Hematopoietic multipotent progenitor cell (in vitro differentiated cells): Measurements from ENCODE around the gene GID8. TPM values are rescaled to one million over a fixed set of nuclear protein-coding genes. Genes with fewer than 3 reads are reported as not detected.

ENCODE experiments used
- DNase-seq, 3 donors: peaks; one replicate each; pipeline ENCODE4 v3.0.0-alpha.2; 2011 to 2015; ENCODE audit warnings: low read depth in 2 of 3, low spot score in 2 of 3
- total RNA-seq: library from RNA; depleted of rRNA; stranded (reverse); fragments of >200 nt; gene quantifications from one replicate; pipeline ENCODE4 v1.2.3, GENCODE V29; 2012

The GID8 gene
- total RNA-seq, 1 donor = 37.4 TPM

DNA sequence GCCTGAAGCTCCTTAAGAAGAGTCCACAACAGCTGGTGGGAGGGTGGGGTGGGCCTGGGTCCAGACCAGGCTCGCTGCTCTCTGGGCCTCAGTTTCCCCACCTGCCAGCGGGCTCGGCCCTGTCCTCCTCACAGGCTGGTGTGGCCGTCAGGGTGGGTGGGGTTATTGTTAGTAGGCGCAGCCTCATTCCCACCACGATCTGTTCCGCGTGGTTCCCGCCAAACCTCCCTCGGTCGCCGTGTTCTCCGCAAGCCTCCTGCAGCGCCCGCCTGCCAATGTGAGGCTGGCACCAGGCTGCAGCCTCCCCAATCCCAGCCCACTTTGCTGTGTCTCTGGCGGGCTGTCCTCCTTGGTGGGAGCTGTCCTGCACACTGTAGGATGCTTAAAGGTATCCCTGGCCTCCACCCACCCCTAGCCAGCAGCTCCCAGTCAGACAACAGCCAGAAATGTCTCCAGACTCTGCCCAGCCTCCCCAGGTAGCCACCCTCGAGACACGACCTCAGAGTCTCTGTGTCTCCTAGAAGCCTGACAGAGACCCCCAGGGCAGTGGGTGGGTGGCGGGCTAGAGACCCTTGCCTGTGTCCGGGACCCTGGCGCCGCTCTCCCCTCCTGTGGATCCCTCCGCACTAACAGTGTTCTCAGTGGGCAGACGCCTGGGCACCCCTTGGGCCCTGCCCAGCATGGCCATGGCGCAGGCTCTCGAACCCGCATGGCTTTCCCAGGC, 29.8 kb downstream of the GID8 start:
- DNase-seq = no peak

DNA sequence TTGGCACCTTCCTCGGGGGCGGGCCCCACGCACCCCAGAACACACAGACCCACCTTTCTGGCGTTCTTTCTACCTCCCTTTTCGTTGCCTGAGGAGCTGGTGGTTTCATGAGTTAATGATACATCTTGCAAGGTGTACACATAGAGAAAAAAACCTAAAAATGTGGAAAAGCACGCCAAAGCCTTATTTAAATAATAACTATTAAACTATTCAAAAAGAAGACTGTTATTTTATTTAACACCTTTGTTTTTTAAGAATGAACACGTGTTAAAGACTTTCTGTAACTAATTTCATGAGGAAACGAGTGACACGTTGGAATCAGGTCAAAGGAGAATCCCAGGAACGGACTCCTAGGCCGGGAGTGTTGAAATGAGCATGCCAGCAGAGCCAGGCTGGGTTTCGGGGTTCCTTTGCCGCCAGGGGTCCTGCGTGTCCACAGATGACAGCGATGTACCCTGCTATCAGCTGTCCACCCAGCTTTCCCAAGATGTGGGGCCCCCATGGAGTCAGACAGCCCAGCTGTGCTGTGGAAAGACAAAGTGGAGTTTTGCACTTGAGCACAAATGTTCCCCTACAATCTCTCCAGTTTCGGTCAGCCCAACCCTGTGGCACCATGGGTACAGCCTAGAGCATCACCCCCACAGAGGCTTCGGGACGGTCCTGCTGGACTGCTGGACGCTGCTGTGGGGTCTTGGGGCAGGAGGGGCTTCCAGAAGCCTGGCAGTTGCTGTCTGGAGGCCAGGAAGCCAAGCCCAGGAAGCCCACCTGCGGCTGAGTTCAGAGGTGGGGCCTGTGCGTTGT, 30.6 kb downstream of the GID8 start:
- no peak for DNase-seq

DNA sequence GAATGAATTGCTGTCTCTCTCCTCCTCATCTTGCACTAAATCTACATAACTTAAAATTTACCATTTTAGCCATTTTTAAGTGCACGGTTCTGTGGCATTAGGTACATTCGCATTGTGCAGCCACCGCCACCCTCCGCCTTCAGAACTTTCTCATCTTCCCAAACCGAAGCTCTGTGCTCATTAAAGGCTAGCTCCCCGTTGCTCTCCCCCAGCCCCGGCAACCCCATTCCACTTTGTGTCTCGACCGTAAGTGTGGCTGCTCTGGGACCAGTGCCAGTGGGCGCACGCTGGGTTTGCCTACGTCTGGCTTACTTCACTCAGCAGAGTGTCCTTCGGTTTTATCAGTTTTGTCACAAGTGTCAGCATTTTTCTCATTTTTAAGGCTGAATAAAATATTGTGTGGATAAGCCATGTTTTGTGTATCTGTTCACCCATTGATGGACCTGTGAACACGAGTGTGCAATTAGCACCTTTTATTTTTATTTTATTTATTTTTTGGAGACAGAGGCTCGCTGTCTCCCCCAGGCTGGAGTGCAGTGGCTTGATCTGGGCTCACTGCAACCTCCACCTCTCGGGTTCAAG, 31.3 kb downstream of the GID8 start:
- no peak for DNase-seq

DNA sequence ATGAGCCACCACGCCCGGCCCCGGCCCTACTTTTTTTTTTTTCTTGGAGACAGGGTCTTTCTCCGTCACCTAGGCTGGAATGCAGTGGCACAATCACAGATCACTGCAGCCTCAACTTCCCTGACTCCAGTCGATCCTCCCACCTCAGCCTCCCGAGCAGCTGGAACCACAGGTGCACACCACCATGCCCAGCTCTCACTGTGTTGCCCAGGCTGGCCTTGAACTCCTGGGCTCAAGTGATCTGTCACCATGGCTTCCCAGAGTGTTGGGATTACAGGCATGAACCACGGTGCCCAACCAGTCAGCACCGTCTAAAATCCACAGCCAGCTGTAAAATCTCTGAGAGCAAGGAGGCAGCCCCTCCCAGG, 32.0 kb downstream of the GID8 start:
- no peak for DNase-seq

DNA sequence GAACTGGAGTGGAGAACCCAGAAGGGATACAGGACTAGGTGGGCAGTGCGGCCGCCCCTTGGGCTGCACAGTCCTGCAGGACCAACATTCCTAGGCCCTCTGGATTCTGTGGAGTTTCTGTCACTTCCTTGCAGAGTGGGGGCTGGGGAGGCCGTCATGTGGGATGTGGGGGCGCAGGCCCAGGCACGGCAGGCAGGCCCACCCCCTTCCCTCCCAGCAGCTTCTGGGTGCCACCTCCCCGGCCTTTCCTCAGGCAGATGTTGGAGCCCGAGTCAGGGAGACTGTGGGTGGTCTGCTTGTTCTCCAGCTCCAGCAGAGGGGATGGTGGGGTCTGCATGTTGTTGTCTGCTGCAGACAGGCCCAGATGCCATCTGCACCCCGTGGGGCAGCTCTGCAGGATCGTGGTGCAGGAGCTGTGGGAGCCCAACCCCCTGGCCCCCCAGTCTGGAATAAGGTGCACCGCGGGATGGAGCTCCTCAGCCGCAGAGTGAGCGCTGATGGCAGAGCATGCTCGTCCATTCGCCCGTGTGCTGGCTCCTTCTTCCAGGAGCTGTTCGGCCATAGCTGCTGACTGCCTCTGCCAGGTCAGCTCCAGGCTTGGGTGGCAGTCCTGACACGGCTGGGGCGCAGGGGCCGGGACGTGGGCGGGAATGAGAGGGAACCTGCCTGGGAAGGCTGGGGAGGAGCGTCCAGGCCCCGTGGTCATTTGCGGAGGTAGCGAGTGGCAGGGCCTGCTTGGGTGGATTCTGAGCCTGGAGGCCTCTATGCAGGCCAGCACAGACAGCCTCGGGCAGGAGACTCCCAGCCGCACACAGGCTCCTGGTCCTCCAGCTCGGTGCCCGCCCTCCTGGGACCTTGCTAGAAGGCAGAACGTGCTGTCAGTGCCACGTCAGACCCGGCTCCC, 32.6 kb downstream of the GID8 start:
- DNase-seq = no peak

DNA sequence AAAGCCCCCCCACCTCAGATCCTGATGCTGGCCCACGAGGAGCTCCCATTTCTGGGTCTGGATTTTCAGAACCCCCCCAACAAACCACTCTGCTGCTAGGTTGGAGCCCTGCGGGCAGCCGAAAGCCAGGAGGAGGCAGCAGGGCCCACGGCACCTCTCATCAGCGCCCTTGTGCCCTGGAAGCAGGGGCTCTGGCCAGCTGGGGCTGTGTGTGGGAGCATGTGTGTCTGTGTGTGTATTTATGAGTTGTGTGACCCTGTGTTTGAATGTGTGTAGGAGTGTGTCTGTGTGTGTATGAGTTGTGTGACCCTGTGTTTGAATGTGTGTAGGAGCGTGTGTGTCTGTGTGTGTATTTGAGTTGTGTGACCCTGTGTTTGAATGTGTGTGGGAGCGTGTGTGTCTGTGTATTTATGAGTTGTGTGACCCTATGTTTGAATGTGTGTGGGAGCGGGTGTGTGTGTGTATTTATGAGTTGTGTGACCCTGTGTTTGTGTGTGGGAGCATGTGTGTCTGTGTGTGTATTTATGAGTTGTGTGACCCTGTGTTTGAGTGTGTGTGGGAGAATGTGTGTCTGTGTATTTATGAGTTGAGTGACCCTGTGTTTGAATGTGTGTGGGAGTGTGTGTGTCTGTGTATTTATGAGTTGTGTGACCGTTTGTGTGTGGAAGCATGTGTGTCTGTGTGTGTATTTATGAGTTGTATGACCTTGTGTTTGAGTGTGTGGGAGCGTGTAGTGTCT, 33.4 kb downstream of the GID8 start:
- no peak for DNase-seq

DNA sequence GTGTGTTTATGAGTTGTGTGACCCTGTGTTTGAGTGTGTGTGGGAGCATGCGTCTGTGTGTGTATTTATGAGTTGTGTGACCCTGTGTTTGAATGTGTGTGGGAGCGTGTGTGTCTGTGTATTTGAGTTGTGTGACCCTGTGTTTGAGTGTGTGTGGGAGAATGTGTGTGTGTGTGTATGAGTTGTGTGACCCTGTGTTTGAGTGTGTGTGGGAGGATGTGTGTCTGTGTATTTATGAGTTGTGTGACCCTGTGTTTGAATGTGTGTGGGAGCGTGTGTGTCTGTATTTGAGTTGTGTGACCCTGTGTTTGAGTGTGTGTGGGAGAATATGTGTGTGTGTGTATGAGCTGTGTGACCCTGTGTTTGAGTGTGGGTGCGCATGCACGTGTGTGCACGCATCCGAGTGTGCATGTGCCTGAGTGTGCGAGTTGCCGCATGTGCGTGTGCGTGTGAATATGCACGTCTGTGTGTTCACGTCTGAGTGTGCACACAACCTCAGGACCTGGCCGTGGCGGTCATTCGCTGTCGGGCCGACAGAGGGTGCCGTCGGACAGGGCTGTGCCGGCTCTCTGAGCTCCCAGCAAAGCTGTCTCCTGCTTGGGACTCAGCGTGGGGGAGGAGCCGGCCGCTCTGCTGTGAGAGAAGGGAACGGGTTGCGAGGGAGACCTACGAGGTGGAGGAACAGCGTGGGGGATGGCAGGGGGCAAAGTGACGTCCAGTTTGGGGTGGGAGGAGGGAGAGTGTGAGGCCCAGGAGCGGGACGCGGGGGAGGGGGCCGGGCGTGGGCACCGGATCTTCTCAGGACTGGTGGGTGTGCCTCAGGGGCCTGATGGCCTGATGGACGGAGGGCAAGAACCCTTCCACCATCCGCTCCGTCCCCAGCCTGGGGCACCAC, 34.2 kb downstream of the GID8 start:
- DNase-seq = peak; percentile 53 to 89 (median 85)

DNA sequence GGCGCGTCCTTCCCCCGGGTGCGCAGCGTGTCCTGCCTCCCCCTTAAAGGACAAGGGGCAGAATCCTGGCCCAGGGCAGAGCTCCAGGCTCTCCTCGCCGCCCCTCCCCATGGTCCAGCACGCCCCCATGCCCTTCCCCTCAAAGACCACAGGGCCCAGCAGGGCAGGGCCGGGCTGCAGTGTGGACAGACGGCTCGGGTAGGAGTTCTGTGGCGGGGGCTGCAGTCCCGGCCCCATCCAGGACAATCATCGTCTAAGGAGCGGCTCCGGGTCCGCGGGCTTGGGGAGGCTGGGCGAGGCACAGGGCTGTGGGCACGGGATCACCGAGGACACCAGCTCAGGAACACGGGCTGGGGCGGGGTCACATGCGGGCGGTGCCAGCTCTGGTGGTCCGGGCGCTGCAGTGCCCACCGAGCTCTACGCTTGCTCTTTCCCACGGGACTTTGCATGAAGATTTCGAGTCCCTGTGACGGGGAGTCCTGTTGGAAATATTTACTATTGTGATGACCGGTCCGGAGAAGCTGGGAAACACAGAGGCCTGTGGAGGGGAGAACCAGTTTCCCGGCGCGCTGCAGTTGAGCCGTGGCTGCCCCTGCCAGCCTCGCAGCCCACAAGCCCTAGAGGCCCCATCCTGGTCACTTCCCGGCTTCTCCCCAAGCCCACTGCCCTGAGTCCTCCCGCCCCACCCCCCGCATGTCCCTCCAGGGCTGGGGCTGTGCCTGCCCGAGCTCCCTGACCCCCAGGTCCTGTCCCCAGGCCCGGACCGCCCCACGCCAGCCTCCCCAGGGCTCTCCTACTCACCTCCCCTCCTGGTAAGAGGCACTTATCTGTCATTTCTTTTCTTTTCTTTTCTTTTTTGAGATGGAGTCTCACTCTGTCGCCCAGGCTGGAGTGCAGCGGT, 35.1 kb downstream of the GID8 start:
- DNase-seq = no peak

DNA sequence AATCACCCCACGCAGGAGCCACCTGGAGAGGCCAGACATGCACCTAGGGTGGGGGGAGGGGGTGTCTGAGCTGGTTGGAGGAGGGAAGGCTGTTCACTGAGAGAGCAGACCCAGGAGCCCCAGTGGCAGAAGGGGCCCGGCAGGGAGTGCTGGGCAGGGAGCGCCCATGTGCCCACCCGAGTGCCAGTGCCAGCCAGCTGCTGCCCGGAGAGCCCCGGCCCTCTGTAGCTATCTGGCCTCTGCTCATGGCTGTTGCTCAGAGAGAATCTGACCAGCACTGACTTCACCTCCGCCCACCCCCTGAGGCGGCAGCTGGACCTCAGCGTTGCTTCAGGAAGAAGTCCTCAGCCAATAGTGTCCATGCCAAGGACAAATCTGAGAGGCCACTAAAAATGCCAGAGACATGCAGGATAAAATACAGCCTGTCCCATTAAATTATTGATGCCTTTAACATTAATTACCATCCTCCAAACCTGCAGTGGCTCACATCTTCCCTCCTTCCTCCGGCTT, 37.4 kb downstream of the GID8 start:
- DNase-seq = no peak

DNA sequence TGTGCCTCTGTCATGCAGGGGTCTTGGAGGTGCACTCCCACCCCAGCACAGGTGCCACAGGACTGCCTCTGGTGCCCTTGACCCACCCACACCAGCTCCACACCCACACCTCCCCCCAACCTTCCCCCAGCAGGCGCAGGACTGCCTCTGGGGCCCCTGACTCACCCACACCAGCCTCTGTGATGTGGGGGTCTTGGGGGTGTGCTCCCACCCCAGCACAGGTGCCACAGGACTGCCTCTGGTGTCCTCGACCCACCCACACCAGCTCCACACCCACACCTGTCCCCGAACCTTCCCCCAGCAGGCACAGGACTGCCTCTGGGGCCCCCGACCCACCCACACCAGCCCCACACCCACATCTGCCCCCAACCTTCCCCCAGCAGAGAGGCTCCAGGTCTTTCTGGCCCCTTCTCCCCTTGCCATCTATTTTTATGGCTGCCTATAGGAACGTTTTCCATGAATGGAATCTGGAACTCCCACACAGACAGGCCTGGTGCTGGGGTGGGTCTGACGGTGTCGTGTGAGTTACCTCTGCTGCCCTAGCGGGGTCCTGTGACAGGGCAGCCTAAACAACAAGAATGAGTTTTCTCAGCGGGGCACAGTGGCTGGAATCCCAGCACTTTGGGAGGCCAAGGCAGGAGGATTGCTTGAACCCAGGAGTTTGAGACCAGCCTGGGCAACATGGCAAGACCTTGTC, 38.0 kb downstream of the GID8 start:
- no peak for DNase-seq

DNA sequence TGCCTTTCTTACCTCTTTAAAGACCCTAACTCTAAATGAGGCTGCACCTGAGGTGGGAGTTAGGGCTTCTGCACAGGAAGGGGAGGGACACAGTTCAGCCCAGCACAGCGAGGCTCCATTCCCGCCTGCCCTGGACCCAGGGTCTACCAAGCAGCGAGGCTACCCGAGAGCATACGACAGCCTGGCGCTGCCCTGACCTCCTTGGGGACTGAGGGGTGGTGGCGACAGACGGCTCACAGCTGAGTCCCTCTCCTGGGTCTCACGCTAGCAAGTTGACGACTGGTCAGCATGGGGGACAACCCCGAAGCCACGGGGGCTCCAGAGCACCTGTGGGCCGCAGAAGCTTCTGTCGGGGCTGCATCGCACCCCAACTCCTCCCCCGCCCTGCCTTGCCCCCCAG, 38.9 kb downstream of the GID8 start:
- no peak for DNase-seq

DNA sequence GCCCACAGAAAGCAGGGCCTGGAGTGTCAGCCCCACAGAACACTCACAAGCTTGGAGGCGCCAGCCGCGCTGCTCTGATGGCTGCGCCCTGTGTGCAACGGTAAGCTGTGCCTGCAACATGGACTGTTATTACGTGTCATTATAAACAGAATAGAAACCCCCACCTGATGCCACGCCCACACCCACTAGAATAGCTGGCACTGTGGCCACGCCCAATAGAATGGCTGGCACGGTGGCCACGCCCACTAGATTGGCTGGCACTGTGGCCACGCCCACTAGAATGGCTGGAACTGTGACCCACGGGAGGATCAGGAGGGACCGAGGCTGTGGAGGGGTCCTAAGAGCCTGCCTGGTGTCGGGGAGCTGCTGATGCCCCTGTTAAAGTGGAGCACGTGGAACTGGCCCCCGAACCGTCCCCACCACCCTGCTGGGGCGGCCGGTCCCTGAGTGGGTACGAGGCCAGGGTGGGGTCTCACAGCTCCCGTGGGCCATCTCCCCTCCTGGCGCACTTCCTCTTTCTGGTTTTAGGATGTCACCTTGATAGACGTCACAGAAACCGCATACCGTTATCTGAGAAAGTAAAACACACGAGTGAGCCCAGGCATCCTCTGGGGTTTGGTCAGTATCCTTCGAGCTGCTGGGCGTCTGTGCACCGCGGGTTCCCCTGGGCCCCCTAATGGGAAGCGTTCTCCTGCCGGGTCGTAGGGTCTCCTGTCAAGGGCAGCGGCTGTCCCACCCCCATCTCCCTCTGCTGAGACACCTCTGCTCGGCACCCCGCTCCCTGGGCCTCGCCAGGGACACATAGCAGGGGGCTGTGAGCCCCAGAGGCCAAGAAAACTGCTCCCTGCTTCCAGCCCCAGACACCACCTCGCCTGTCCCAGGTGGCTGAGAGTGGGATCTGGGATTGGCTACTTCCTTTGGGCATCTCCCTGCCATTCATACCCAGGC, 39.9 kb downstream of the GID8 start:
- DNase-seq = peak; percentile 61 to 96 (median 87)

DNA sequence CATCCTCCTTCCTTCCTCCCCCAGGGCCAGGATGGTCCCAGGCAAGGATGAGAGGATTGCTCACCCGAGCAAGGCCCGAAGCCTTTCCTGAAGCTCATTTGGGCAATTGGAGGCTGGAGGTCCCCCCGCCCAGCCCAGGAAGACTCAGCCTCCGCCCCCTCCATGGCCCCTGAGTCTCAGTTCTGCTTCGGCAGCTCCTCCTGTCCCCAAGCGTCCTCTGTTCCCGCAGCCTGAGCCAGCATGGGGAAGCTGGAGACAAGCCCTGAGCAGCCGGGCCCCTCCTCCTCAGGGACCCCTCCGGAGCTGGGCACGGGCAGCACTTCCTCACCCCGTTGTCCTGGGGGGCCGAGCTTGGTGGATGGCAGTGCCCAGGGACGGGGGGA, 40.6 kb downstream of the GID8 start:
- DNase-seq = peak in 2 of 3 donors; percentile 60 to 63

DNA sequence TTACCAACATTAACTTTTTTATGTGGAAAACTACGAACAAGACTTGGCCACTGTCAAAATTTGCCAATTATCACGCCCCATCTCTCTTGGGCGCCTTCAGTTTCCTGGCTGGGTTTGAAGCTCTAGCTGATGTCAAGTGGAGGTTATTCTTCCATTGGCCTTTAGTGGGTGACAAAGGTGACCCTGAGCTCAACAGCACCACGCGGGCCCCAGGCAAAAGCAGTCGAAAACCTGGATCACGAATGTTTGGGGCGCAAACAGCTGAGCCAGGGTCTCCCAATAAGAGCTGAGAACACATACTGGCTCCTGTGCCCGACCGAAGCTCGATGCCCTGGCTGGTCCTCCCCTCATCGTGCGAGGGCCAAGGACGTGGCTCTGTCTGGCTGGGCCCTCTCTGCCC, 41.4 kb downstream of the GID8 start:
- peak in 1 of 3 donors; percentile 36 for DNase-seq

DNA sequence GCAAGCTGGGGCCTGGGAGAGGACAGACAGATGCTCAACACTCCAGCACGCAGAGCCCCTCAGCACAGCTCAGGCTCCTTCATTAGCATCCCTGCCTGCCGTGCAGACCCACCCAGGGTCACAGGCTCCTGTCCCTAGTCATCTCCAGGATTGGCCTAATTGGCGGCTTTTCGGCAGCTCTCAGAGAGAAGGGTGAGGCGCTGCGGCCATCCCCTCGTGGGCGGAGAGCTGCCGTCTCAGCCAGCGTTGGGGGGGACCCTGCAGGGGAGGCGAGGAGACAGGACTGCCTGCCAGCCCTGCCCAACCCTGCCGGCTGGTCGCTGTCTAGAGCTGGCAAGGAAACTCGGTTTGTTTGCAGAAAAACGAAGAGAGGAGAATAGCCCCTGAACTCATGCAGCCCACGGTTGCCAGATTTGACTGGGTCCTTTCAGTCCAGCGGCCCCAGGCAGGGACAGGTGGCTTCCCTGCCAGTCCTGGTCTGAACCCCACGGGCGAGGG, 42.0 kb downstream of the GID8 start:
- no peak for DNase-seq

DNA sequence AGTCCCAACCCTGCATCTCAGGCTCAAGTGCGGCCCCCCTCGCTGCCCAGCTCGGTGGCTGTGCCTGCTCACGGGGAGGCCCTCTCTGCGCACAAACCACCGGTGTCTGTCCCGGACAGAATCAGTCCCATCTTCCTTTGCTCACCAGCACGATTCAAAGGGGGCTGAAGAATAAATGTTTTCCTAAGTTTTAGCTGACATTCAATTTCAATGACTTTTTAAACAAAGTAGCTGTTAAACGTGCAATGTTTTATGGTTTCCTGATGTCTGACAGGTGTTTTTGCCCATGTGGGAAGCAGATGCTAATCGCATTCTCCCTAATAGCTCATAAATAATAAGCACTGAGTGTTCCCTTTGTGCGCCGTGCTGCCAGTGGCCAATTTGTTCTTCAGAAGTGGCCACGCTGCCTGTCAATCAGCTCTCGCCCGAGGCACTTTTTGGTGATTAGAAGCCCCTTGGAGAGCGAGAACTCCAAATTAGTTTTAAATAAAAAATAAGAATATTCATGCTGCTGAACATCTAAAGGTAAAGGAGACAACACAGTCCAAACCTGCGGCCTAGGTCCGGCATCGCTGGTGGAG, 42.5 kb downstream of the GID8 start:
- DNase-seq = peak in 1 of 3 donors; percentile 82
